HL-60 (cell line): ENCODE results near the gene EPM2AIP1.

Experiments
- POLR2AphosphoS5 ChIP-seq: IDR thresholded peaks from 2 replicates; pipeline ENCODE4 v1.6.1; 2012; ENCODE audit warnings: low read depth
- TF ChIP-seq, protein P1 (sequence below): IDR thresholded peaks from one replicate; pipeline ENCODE4 v1.5.1; 2011; ENCODE audit warnings: low read length, control low read depth, inconsistent platforms; ENCODE audit not compliant: insufficient read depth

DNA sequence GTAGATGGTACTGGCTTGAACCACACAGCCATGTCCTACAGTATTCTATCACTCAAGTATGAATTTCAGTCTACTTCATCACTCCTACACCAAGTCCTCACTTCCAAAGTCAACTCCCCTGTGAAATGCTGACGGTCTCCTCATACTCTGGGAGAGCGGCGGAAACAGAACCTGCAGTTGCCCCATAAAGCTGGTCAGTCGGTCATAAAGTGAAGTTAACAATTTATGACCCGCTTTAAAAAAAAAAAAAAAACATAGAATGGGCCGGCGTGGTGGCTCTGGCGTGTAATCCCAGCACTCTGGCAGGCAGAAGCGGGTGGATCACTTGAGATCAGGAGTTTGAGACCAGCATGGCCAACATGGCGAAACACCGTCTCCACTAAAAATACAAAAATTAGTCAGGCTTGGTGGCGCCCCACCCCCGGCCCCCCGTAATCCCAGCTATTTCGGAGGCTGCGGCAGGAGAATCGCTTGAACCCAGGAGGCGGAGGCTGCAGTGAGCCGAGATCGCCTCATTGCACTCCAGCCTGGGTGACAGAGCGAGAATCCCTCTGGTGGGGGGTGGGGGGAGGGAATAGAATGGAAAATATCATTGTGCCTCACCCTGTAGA, 50.2 kb downstream of the EPM2AIP1 start:
- TF ChIP-seq, protein P1, sequence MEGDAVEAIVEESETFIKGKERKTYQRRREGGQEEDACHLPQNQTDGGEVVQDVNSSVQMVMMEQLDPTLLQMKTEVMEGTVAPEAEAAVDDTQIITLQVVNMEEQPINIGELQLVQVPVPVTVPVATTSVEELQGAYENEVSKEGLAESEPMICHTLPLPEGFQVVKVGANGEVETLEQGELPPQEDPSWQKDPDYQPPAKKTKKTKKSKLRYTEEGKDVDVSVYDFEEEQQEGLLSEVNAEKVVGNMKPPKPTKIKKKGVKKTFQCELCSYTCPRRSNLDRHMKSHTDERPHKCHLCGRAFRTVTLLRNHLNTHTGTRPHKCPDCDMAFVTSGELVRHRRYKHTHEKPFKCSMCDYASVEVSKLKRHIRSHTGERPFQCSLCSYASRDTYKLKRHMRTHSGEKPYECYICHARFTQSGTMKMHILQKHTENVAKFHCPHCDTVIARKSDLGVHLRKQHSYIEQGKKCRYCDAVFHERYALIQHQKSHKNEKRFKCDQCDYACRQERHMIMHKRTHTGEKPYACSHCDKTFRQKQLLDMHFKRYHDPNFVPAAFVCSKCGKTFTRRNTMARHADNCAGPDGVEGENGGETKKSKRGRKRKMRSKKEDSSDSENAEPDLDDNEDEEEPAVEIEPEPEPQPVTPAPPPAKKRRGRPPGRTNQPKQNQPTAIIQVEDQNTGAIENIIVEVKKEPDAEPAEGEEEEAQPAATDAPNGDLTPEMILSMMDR: no peak
- no peak for TF ChIP-seq POLR2AphosphoS5
